SH-SY5Y (cell line): ENCODE results near the gene EHMT1.

Experiments used
- GATA2 ChIP-seq: IDR thresholded peaks from 2 replicates; pipeline ENCODE4 v1.6.1; 2011; ENCODE audit warnings: mild to moderate bottlenecking, low read depth, low read length
- GATA3 ChIP-seq: IDR thresholded peaks from 2 replicates; pipeline ENCODE4 v1.6.1; 2011; ENCODE audit warnings: low read depth, mild to moderate bottlenecking, low read length, moderate library complexity

The EHMT1 gene

GRCh38 chr9:137605121-137606004 is 13.4 kb upstream of the EHMT1 start, which contains the start of gene ARRDC1:
TSS of gene ARRDC1 (plus strand) at chr9:137605686. CDS start at chr9:137605718, 32 bp downstream.
- TF ChIP-seq GATA3 (no peak), GATA2 (no peak)

DNA sequence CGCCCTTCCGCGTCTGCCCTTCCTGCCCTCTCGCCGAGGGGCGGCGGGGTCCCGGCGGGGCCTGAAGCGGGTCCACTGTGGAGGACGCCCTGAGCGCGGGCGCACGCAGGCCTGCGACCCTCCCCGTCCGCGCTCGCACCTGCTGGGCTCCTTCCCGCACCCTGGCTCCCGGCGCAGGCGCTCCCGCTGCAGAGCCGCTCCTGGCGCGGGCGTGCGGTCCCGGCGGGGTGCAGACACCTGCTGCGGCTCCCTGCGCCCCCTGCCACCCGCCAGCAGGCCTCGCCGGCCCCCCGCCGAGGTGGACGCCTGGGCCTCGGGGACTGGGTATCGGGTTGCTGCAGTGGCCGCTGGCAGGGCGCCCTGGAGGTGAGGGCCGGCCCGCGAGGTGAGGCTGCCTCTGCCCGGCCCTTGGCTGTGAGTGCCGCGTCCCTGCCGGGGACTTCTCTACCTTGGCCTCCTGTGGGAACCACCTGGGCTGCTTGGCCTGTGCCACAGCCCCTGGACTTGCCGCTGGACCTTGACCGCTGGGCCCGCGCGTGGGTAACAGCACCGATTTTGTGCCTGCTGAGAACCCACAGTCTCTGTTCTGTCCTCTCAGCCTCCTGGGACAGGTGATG is 12.7 kb upstream of the EHMT1 start:
- TF ChIP-seq GATA2: no peak

- no peak for TF ChIP-seq GATA2
- no peak for TF ChIP-seq GATA3
Measured at GRCh38 chr9:137606734-137607138, 12.1 kb upstream of the EHMT1 start.

GRCh38 chr9:137607141-137607857 is 11.5 kb upstream of the EHMT1 start:
- TF ChIP-seq GATA3 (no peak), GATA2 (no peak)

DNA sequence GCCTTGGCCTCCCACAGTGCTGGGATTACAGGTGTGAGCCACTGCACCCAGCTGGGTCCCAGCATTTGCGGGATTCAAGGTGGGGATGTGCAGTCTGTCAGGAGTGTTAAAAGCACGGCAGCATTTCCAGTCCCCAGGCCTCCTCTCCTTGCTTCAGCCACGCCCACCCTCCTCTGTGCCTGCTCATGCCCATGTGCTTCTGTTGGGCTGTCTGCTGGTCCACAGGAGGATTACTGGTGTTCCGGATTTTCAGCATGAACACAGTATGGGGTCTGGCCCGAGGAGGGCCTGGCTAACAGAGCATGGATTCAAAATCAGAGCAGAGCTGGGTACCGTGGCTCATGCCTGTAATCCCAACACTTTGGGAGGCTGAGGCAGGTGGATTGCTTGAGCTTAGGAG is 7.9 kb upstream of the EHMT1 start:
- TF ChIP-seq GATA2: no peak
- TF ChIP-seq GATA3: no peak

GRCh38 chr9:137611623-137612609 is 6.9 kb upstream of the EHMT1 start:
- TF ChIP-seq GATA3 (no peak), GATA2 (no peak)

DNA sequence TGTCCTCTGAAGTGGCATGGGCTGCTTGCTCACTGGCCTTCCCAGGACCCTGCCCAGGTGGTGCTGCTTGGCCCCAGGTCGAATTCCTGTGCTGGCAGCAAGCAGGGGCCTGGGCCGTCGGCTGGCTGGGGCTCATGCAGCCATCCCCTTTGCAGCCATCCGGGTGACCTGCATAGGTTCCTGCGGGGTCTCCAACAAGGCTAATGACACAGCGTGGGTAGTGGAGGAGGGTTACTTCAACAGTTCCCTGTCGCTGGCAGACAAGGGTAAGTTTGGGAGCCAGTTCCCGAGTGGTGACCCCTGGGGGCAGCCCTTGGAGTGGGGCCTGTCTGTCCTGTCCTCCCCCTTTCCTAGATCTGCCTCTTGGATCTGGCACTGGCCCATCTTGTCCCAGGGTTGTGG is 6.1 kb upstream of the EHMT1 start:
- TF ChIP-seq GATA3: no peak
- TF ChIP-seq GATA2: no peak

- TF ChIP-seq GATA2: no peak
- TF ChIP-seq GATA3: no peak
Measured at GRCh38 chr9:137613259-137613658, 5.5 kb upstream of the EHMT1 start.

DNA sequence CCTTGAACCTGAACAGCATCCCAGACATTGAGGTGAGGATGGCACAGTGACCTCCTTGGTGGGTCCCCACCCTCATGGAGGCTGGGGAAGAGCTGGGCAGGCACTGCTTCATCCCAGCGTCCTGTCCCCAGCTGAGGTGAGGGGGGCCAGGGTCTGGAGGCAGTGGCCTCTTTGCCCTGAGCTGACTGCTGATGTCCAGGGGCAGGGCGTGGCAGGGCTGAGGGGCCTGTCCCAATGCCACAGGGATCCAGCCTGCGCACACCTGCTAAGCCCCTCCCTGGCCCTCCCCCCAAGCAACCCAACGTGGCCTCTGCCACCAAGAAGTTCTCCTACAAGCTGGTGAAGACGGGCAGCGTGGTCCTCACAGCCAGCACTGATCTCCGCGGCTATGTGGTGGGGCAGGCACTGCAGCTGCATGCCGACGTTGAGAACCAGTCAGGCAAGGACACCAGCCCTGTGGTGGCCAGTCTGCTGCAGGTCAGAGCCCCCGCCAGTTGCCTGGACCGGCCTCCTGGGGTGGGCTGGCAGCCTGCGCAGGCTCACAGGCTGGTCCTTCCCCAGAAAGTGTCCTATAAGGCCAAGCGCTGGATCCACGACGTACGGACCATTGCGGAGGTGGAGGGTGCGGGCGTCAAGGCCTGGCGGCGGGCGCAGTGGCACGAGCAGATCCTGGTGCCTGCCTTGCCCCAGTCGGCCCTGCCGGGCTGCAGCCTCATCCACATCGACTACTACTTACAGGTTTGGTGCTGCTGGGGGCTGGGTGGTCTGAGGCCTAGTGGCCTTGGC is 4.9 kb upstream of the EHMT1 start:
- TF ChIP-seq GATA2: no peak
- TF ChIP-seq GATA3: no peak

- TF ChIP-seq GATA3: no peak
- no peak for TF ChIP-seq GATA2
Measured at GRCh38 chr9:137614631-137615386, 4.0 kb upstream of the EHMT1 start.

DNA sequence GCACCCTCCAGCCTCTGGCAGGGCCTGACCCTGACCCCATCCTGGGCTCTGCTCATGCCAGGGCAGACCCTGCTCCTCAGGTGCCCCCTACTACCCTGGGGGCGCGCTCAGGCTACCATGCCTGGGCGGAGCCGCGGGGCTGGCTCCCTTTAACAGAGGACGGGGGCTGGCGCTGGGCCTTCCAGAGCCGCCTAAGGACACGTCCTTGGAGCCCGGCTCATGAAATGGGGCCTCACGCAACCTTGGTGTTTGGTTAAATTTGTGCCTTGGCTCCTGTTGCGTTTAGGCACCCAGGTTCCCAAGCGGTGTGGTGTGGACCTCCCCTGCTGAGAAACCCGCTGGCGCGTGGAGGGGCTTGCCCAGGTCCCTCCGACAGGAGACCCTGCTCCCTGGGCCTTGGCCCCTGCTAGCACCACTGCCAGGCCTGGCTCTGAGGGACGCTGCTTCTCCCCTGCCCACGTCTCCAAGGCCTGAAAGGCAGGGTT is 3.4 kb upstream of the EHMT1 start:
- TF ChIP-seq GATA3 (no peak), GATA2 (no peak)

- TF ChIP-seq GATA3 (no peak), GATA2 (no peak)
Measured at GRCh38 chr9:137619240-137620047, 639 bp downstream of the EHMT1 start.
